ENCODE measurements around the gene LDOC1.
A peak's percentile ranks its signal among the peaks of the same experiment; 100 is the strongest.
"Not testable (repeated sequence)": the region's sequence is repeated elsewhere in the genome, so short reads cannot be mapped to it uniquely, and the experiment has no call there.

The LDOC1 gene

GRCh38 chrX:141176586-141177451 lies at the start of gene LDOC1:
LDOC1 (minus strand) TSS chrX:141177129; CDS start chrX:141177021, 108 bp downstream.
- DNase-seq: peak; percentile 6 to 28

- DNase-seq: no peak
These were observed 44.7 kb upstream of the LDOC1 start for GRCh38 chrX:141221611-141222010.

- no peak for DNase-seq
These were observed 43.5 kb upstream of the LDOC1 start for GRCh38 chrX:141220342-141221008.

- no peak for DNase-seq
These were observed 37.3 kb upstream of the LDOC1 start for GRCh38 chrX:141214196-141214595.

GRCh38 chrX:141201962-141202361 lies 25.0 kb upstream of the LDOC1 start:
- no peak for DNase-seq

- not testable (repeated sequence) for DNase-seq
These were observed 11.6 kb upstream of the LDOC1 start for GRCh38 chrX:141188573-141188972.

GRCh38 chrX:141185366-141185765 lies 8.4 kb upstream of the LDOC1 start:
- no peak for DNase-seq

- DNase-seq: no peak
These were observed 6.1 kb upstream of the LDOC1 start for GRCh38 chrX:141183000-141183399.

GRCh38 chrX:141180851-141181250 lies 3.9 kb upstream of the LDOC1 start:
- DNase-seq: no peak

- no peak for DNase-seq
These were observed 1.1 kb downstream of the LDOC1 start for GRCh38 chrX:141175786-141176185.

- DNase-seq: no peak
These were observed 12.5 kb downstream of the LDOC1 start for GRCh38 chrX:141164406-141164805.

- no peak for DNase-seq
These were observed 18.8 kb downstream of the LDOC1 start for GRCh38 chrX:141158084-141158483.

- not testable (repeated sequence) for DNase-seq
These were observed 21.7 kb downstream of the LDOC1 start for GRCh38 chrX:141155231-141155630.

GRCh38 chrX:141142946-141143345 lies 34.0 kb downstream of the LDOC1 start:
- DNase-seq: no peak

- no peak for DNase-seq
These were observed 43.7 kb downstream of the LDOC1 start for GRCh38 chrX:141133272-141133671.

GRCh38 chrX:141127146-141127545 lies 49.8 kb downstream of the LDOC1 start:
- DNase-seq: no peak

All from cerebellar nuclear complex (tissue), 1 donor.